Lower leg skin (tissue), 3 donors: ENCODE results near the gene MSH3.

Source experiments
- CTCF ChIP-seq, 3 donors: fragments of 450-650 bp; IDR thresholded peaks; one replicate each; pipeline ENCODE4 v1.5.1; 2016; ENCODE audit warnings: antibody characterized with exemption in 3 of 3, mild to moderate bottlenecking in 3 of 3, moderate library complexity in 2 of 3
- POLR2A ChIP-seq, 2 donors: fragments of 450-650 bp; IDR thresholded peaks; one replicate each; pipeline ENCODE4 v1.6.1; 2016 to 2017; ENCODE audit warnings: antibody characterized with exemption in 2 of 2, mild to moderate bottlenecking in 1 of 2, moderate library complexity in 1 of 2

GRCh38 chr5:80782626-80783025, 128.2 kb downstream of the MSH3 start:
- no peak for TF ChIP-seq CTCF (IDR thresholded peaks at IDR 0.05)
- TF ChIP-seq POLR2A (IDR thresholded peaks at IDR 0.05): no peak
